ENCODE measurements around the gene DNA2.

The DNA2 gene

GRCh38 chr10:68508090-68508489 is 36.3 kb upstream of the DNA2 start:
- Histone ChIP-seq H3K27me3 (ENCODE audit: insufficient read depth, poor library complexity, severe bottlenecking) (no peaks in the 10 kb centered on the region), H3K4me3 (replicated peaks; ENCODE audit: insufficient read depth, low read length) (no peak overlapping the region), H3K27ac (replicated peaks) (no peak overlapping the region)
- no peak for DNase-seq (ENCODE audit: low read depth in 1 of 2, low spot score in 1 of 2)
- TF ChIP-seq REST (IDR thresholded peaks at IDR 0.05; ENCODE audit: insufficient replicate concordance, low read depth) (no peak), SPI1 (IDR thresholded peaks at IDR 0.05; ENCODE audit: borderline replicate concordance, low read depth) (no peak), GABPA (IDR thresholded peaks at IDR 0.05; ENCODE audit: low read depth) (no peak)

GRCh38 chr10:68506411-68506810 is 34.6 kb upstream of the DNA2 start:
- H3K4me3 ChIP-seq (replicated peaks; ENCODE audit: insufficient read depth, low read length): no peak overlapping the region
- no peaks in the 10 kb centered on the region for H3K27me3 ChIP-seq (ENCODE audit: insufficient read depth, poor library complexity, severe bottlenecking)
- no peak for TF ChIP-seq REST (IDR thresholded peaks at IDR 0.05; ENCODE audit: insufficient replicate concordance, low read depth)
- no peak for TF ChIP-seq POLR2AphosphoS5 (IDR thresholded peaks at IDR 0.05; ENCODE audit: low read depth)
- no peak for TF ChIP-seq SPI1 (IDR thresholded peaks at IDR 0.05; ENCODE audit: borderline replicate concordance, low read depth)
- no peak for TF ChIP-seq CTCF (IDR thresholded peaks at IDR 0.05; ENCODE audit: insufficient read depth, low read length)
- TF ChIP-seq GABPA (IDR thresholded peaks at IDR 0.05; ENCODE audit: low read depth): no peak
- DNase-seq (ENCODE audit: low read depth in 1 of 2, low spot score in 1 of 2): no peak
- no peak overlapping the region for H3K27ac ChIP-seq (replicated peaks)

GRCh38 chr10:68502846-68503245 is 31.1 kb upstream of the DNA2 start:
- TF ChIP-seq POLR2AphosphoS5 (IDR thresholded peaks at IDR 0.05; ENCODE audit: low read depth): no peak
- TF ChIP-seq SPI1 (IDR thresholded peaks at IDR 0.05; ENCODE audit: borderline replicate concordance, low read depth): no peak
- no peak for TF ChIP-seq GABPA (IDR thresholded peaks at IDR 0.05; ENCODE audit: low read depth)
- TF ChIP-seq REST (IDR thresholded peaks at IDR 0.05; ENCODE audit: insufficient replicate concordance, low read depth): no peak
- TF ChIP-seq CTCF (IDR thresholded peaks at IDR 0.05; ENCODE audit: insufficient read depth, low read length): no peak
- Histone ChIP-seq H3K27me3 (ENCODE audit: insufficient read depth, poor library complexity, severe bottlenecking) (no peaks in the 10 kb centered on the region), H3K27ac (replicated peaks) (no peak overlapping the region), H3K4me3 (replicated peaks; ENCODE audit: insufficient read depth, low read length) (no peak overlapping the region)
- no peak for DNase-seq (ENCODE audit: low read depth in 1 of 2, low spot score in 1 of 2)

- no peaks in the 10 kb centered on the region for H3K27me3 ChIP-seq (ENCODE audit: insufficient read depth, poor library complexity, severe bottlenecking)
- TF ChIP-seq CTCF (IDR thresholded peaks at IDR 0.05; ENCODE audit: insufficient read depth, low read length) (no peak), SPI1 (IDR thresholded peaks at IDR 0.05; ENCODE audit: borderline replicate concordance, low read depth) (no peak), REST (IDR thresholded peaks at IDR 0.05; ENCODE audit: insufficient replicate concordance, low read depth) (no peak), GABPA (IDR thresholded peaks at IDR 0.05; ENCODE audit: low read depth) (no peak), POLR2AphosphoS5 (IDR thresholded peaks at IDR 0.05; ENCODE audit: low read depth) (no peak)
- no peak overlapping the region for H3K4me3 ChIP-seq (replicated peaks; ENCODE audit: insufficient read depth, low read length)
- no peak overlapping the region for H3K27ac ChIP-seq (replicated peaks)
- no peak for DNase-seq (ENCODE audit: low read depth in 1 of 2, low spot score in 1 of 2)
Measured at GRCh38 chr10:68501691-68502090, 29.9 kb upstream of the DNA2 start.

Data from HL-60 (cell line).